K562 (cell line): ENCODE measurements around the gene EHD2. TPM values are rescaled to one million over a fixed set of nuclear protein-coding genes. Genes with fewer than 3 reads are reported as not detected.

Experiments
- BCOR ChIP-seq: fragments of 450-650 bp; IDR thresholded peaks from 2 replicates; pipeline ENCODE4 v1.6.1; 2016
- KLF1 ChIP-seq: fragments of 450-650 bp; IDR thresholded peaks from 2 replicates; pipeline ENCODE4 v1.6.1; 2016; ENCODE audit warnings: missing genetic modification characterization, missing compliant biosample characterization
- PATZ1 ChIP-seq: fragments of 250-450 bp; sonication (Bioruptor Pico); IDR thresholded peaks from 2 replicates; pipeline ENCODE4 v1.5.0; 2020; ENCODE audit warnings: mild to moderate bottlenecking, borderline replicate concordance
- SREBF1 ChIP-seq: fragments of 150-350 bp; IDR thresholded peaks from 2 replicates; pipeline ENCODE4 v1.6.1; 2014; ENCODE audit warnings: antibody characterized with exemption, low read depth, low read length, borderline replicate concordance
- ZNF668 ChIP-seq: fragments of 250-450 bp; sonication (Bioruptor Pico); IDR thresholded peaks from 2 replicates; pipeline ENCODE4 v1.8.0; 2022; ENCODE audit warnings: mild to moderate bottlenecking, inconsistent platforms
- polyA plus RNA-seq, 8 experiments: library from polyadenylated mRNA; depleted of rRNA in 4 of 8; stranded (reverse) in 5 of 8; unstranded in 3 of 8; fragments of >200 nt; fragmentation: Nextera tagmentation in 2 of 8; fragmentation: Illumina TruSeq in 1 of 8; extraction: Ambion mirVana in 2 of 8; extraction: Trizol in 1 of 8; gene quantifications; 2 replicates each; pipeline versions ENCODE4 v1.2.1 to v1.2.3, GENCODE V29; 2011 to 2014; ENCODE audit warnings: inconsistent platforms in 1 of 8, missing spikeins in 1 of 8
- total RNA-seq, 7 experiments: library from RNA; depleted of rRNA in 6 of 7; stranded (reverse); fragments of >200 nt in 6 of 7; fragmentation: Illumina TruSeq in 2 of 7; extraction: Trizol in 2 of 7; gene quantifications; 2 replicates each; pipeline versions ENCODE4 v1.2.1 to v1.2.3, GENCODE V29; 2011 to 2021; ENCODE audit warnings: low replicate concordance in 1 of 7
- TF ChIP-seq, protein P1 (sequence below): fragments of 450-650 bp; IDR thresholded peaks from 2 replicates; pipeline ENCODE4 v1.6.1; 2016; ENCODE audit warnings: mild to moderate bottlenecking, moderate library complexity
- TF ChIP-seq, protein P2 (sequence below): fragments of 150-350 bp; conservative IDR thresholded peaks from 2 replicates; pipeline ENCODE4 v1.6.1; 2014; ENCODE audit warnings: low read length
- TF ChIP-seq, protein P3 (sequence below): fragments of 250-450 bp; sonication (Bioruptor Pico); IDR thresholded peaks from 2 replicates; pipeline ENCODE4 v1.4.0; 2020; ENCODE audit warnings: borderline replicate concordance

Gene EHD2
- total and polyA plus RNA-seq, 9 of the 15 experiments (the other 6 are each of a cell fraction or from before 2014, with no cell fraction given): 1.7 to 32.2 (median 3.0) TPM

DNA sequence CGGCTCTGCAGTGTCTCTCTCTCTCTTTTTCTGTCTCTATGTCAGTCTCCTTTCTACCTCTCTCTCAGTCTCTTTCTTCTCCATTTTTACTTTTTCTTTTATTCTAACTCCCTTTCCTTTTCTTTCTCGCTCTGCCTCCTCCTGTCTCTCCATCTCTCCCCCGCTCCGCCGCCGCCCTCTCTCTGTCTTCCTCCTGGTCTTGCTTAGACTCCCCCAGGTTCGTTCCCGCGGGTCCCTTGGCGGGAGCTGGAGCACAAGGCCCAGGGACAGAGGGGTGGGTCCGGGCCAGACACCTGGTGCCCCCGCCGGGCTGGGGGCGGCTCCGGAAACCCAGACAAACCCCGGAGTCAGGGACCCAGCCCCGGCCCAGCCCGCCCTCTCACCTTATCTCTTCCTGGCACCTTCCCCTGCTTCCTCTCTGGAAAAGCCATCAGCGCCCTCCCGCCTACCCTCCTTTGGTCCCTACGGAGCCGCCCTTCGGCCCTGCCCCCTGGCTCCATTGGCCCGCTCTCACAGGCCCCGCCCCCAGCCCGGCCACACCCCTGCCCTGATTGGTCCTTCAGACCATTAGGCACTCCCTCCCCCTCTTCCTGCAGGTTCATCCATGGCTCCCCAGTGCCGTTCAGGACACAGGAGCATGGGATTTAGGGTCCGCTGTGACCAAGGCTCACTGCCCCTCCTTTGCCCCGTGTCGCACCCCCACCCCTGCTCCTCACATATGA, 16.7 kb downstream of the EHD2 start (continued):
- TF ChIP-seq, protein P1, sequence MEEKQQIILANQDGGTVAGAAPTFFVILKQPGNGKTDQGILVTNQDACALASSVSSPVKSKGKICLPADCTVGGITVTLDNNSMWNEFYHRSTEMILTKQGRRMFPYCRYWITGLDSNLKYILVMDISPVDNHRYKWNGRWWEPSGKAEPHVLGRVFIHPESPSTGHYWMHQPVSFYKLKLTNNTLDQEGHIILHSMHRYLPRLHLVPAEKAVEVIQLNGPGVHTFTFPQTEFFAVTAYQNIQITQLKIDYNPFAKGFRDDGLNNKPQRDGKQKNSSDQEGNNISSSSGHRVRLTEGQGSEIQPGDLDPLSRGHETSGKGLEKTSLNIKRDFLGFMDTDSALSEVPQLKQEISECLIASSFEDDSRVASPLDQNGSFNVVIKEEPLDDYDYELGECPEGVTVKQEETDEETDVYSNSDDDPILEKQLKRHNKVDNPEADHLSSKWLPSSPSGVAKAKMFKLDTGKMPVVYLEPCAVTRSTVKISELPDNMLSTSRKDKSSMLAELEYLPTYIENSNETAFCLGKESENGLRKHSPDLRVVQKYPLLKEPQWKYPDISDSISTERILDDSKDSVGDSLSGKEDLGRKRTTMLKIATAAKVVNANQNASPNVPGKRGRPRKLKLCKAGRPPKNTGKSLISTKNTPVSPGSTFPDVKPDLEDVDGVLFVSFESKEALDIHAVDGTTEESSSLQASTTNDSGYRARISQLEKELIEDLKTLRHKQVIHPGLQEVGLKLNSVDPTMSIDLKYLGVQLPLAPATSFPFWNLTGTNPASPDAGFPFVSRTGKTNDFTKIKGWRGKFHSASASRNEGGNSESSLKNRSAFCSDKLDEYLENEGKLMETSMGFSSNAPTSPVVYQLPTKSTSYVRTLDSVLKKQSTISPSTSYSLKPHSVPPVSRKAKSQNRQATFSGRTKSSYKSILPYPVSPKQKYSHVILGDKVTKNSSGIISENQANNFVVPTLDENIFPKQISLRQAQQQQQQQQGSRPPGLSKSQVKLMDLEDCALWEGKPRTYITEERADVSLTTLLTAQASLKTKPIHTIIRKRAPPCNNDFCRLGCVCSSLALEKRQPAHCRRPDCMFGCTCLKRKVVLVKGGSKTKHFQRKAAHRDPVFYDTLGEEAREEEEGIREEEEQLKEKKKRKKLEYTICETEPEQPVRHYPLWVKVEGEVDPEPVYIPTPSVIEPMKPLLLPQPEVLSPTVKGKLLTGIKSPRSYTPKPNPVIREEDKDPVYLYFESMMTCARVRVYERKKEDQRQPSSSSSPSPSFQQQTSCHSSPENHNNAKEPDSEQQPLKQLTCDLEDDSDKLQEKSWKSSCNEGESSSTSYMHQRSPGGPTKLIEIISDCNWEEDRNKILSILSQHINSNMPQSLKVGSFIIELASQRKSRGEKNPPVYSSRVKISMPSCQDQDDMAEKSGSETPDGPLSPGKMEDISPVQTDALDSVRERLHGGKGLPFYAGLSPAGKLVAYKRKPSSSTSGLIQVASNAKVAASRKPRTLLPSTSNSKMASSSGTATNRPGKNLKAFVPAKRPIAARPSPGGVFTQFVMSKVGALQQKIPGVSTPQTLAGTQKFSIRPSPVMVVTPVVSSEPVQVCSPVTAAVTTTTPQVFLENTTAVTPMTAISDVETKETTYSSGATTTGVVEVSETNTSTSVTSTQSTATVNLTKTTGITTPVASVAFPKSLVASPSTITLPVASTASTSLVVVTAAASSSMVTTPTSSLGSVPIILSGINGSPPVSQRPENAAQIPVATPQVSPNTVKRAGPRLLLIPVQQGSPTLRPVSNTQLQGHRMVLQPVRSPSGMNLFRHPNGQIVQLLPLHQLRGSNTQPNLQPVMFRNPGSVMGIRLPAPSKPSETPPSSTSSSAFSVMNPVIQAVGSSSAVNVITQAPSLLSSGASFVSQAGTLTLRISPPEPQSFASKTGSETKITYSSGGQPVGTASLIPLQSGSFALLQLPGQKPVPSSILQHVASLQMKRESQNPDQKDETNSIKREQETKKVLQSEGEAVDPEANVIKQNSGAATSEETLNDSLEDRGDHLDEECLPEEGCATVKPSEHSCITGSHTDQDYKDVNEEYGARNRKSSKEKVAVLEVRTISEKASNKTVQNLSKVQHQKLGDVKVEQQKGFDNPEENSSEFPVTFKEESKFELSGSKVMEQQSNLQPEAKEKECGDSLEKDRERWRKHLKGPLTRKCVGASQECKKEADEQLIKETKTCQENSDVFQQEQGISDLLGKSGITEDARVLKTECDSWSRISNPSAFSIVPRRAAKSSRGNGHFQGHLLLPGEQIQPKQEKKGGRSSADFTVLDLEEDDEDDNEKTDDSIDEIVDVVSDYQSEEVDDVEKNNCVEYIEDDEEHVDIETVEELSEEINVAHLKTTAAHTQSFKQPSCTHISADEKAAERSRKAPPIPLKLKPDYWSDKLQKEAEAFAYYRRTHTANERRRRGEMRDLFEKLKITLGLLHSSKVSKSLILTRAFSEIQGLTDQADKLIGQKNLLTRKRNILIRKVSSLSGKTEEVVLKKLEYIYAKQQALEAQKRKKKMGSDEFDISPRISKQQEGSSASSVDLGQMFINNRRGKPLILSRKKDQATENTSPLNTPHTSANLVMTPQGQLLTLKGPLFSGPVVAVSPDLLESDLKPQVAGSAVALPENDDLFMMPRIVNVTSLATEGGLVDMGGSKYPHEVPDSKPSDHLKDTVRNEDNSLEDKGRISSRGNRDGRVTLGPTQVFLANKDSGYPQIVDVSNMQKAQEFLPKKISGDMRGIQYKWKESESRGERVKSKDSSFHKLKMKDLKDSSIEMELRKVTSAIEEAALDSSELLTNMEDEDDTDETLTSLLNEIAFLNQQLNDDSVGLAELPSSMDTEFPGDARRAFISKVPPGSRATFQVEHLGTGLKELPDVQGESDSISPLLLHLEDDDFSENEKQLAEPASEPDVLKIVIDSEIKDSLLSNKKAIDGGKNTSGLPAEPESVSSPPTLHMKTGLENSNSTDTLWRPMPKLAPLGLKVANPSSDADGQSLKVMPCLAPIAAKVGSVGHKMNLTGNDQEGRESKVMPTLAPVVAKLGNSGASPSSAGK: peak; percentile 39; the same call in 1 of the 2 replicates
- TF ChIP-seq SREBF1: no peak
- no peak for TF ChIP-seq KLF1 (tag)
- TF ChIP-seq, protein P2, sequence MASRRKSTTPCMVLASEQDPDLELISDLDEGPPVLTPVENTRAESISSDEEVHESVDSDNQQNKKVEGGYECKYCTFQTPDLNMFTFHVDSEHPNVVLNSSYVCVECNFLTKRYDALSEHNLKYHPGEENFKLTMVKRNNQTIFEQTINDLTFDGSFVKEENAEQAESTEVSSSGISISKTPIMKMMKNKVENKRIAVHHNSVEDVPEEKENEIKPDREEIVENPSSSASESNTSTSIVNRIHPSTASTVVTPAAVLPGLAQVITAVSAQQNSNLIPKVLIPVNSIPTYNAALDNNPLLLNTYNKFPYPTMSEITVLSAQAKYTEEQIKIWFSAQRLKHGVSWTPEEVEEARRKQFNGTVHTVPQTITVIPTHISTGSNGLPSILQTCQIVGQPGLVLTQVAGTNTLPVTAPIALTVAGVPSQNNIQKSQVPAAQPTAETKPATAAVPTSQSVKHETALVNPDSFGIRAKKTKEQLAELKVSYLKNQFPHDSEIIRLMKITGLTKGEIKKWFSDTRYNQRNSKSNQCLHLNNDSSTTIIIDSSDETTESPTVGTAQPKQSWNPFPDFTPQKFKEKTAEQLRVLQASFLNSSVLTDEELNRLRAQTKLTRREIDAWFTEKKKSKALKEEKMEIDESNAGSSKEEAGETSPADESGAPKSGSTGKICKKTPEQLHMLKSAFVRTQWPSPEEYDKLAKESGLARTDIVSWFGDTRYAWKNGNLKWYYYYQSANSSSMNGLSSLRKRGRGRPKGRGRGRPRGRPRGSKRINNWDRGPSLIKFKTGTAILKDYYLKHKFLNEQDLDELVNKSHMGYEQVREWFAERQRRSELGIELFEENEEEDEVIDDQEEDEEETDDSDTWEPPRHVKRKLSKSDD: no peak
- peak; percentile 96 for TF ChIP-seq BCOR
- TF ChIP-seq ZNF668: no peak
- TF ChIP-seq PATZ1 (CRISPR knock-in tag): no peak
- TF ChIP-seq, protein P3, sequence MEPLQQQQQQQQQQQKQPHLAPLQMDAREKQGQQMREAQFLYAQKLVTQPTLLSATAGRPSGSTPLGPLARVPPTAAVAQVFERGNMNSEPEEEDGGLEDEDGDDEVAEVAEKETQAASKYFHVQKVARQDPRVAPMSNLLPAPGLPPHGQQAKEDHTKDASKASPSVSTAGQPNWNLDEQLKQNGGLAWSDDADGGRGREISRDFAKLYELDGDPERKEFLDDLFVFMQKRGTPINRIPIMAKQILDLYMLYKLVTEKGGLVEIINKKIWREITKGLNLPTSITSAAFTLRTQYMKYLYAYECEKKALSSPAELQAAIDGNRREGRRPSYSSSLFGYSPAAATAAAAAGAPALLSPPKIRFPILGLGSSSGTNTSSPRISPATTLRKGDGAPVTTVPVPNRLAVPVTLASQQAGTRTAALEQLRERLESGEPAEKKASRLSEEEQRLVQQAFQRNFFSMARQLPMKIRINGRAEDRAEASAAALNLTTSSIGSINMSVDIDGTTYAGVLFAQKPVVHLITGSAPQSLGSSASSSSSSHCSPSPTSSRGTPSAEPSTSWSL (CRISPR knock-in tag): no peak
